B cell (primary cell): ENCODE results near the gene EHHADH. TPM values are rescaled to one million over a fixed set of nuclear protein-coding genes. Genes with fewer than 3 reads are reported as not detected.

Experiments
- ATAC-seq: fragments of 200-7000 bp; cut with Tn5 transposase; one replicate; pipeline ENCODE4 v1.10.0; 2021; ENCODE audit warnings: low read depth, mild to moderate bottlenecking, moderate number of reproducible peaks, moderate library complexity
- CTCF ChIA-PET: fragments of 350-600 bp; sonication (Branson Sonifier 250); formaldehyde crosslinking; loops from one replicate; lab custom pipeline; 2021; ENCODE audit warnings: antibody characterized with exemption, inconsistent platforms; lab: Charles Lee
- POLR2A ChIA-PET: fragments of 350-600 bp; sonication (Branson Sonifier 250); formaldehyde crosslinking; loops from one replicate; lab custom pipeline; 2021; ENCODE audit warnings: antibody characterized with exemption; lab: Charles Lee
- DNase-seq: peaks from one replicate; pipeline ENCODE4 v3.0.0; 2013
- H2AFZ ChIP-seq: 2 replicates; pipeline ENCODE4 v1.6.1; 2012; ENCODE audit warnings: mild to moderate bottlenecking, low read depth, low read length; ENCODE audit not compliant: insufficient read depth, poor library complexity, severe bottlenecking
- H3K27ac ChIP-seq, 2 donors: 1 replicate in 1 of 2; 2 replicates in 1 of 2; pipeline ENCODE4 v1.5.1; 2012 to 2013; ENCODE audit warnings: low read length in 2 of 2, mild to moderate bottlenecking in 2 of 2, moderate library complexity in 1 of 2
- H3K27me3 ChIP-seq, 4 experiments: fragments of 200-600 bp in 1 of 4; sonication (generic) in 1 of 4; replicated peaks in 1 of 4; 1 replicate in 2 of 4; 2 replicates in 2 of 4; pipeline versions ENCODE4 v1.6.1 to v1.7.0; 2013 to 2016; ENCODE audit warnings: low read length in 3 of 4, mild to moderate bottlenecking in 2 of 4, mixed read lengths in 1 of 4, moderate library complexity in 1 of 4; ENCODE audit not compliant: insufficient read depth in 4 of 4, control insufficient read depth in 3 of 4; ENCODE audit errors: control extremely low read depth in 1 of 4
- H3K36me3 ChIP-seq, 2 experiments: replicated peaks in 1 of 2; 1 replicate in 1 of 2; 2 replicates in 1 of 2; pipeline versions ENCODE4 v1.6.1 to v1.7.1; 2013; ENCODE audit warnings: low read length in 1 of 2; ENCODE audit not compliant: insufficient read depth in 2 of 2, control insufficient read depth in 1 of 2; ENCODE audit errors: control extremely low read depth in 1 of 2, extremely low read depth in 1 of 2
- H3K4me1 ChIP-seq, 2 donors: fragments of 200-600 bp in 1 of 2; sonication (generic) in 1 of 2; 1 replicate in 1 of 2; 2 replicates in 1 of 2; pipeline versions ENCODE4 v1.5.1 to v1.6.1; 2013 to 2017; ENCODE audit warnings: low read length in 2 of 2; ENCODE audit not compliant: control insufficient read depth in 2 of 2, insufficient read depth in 2 of 2
- H3K4me2 ChIP-seq: replicated peaks from 2 replicates; pipeline ENCODE3; 2012; ENCODE audit warnings: mild to moderate bottlenecking, low read depth, low read length; ENCODE audit not compliant: poor library complexity, severe bottlenecking
- H3K4me3 ChIP-seq, 5 experiments: fragments of 200-600 bp in 1 of 5; sonication (generic) in 1 of 5; 1 replicate in 3 of 5; 2 replicates in 2 of 5; pipeline versions ENCODE4 v1.5.1 to v1.7.0; 2011 to 2016; ENCODE audit warnings: low read length in 4 of 5, mild to moderate bottlenecking in 4 of 5, low read depth in 2 of 5, control low read depth in 1 of 5, moderate library complexity in 1 of 5; ENCODE audit not compliant: insufficient read depth in 1 of 5; ENCODE audit errors: control extremely low read depth in 1 of 5, extremely low read depth in 1 of 5
- H3K79me2 ChIP-seq: fragments of 200-600 bp; sonication (generic); one replicate; pipeline ENCODE4 v1.6.0; 2016; ENCODE audit warnings: low read length; ENCODE audit not compliant: control insufficient read depth, insufficient read depth
- H3K9ac ChIP-seq: fragments of 200-600 bp; sonication (generic); 2 replicates; pipeline ENCODE4 v1.6.1; 2017; ENCODE audit warnings: mild to moderate bottlenecking, low read length, moderate library complexity
- H3K9me3 ChIP-seq, 3 donors: one replicate each; pipeline versions ENCODE4 v1.6.1 to v1.7.1; 2013; ENCODE audit warnings: low read length in 2 of 3; ENCODE audit not compliant: control insufficient read depth in 2 of 3, insufficient read depth in 1 of 3; ENCODE audit errors: control extremely low read depth in 1 of 3
- H4K20me1 ChIP-seq: 2 replicates; pipeline ENCODE4 v1.6.0; 2012; ENCODE audit warnings: mild to moderate bottlenecking, low read length; ENCODE audit not compliant: insufficient read depth, control insufficient read depth, poor library complexity, severe bottlenecking
- H3K27ac Mint-ChIP-seq: one replicate; pipeline ENCODE4 v1.8.0; 2021; ENCODE audit warnings: mixed read lengths
- H3K27me3 Mint-ChIP-seq: one replicate; pipeline ENCODE4 v1.8.0; 2021; ENCODE audit warnings: mixed read lengths
- H3K4me1 Mint-ChIP-seq: one replicate; pipeline ENCODE4 v1.8.0; 2021; ENCODE audit warnings: mixed read lengths
- H3K4me3 Mint-ChIP-seq: one replicate; pipeline ENCODE4 v1.8.0; 2021; ENCODE audit warnings: mixed read lengths
- H3K9me3 Mint-ChIP-seq: one replicate; pipeline ENCODE4 v1.8.0; 2022; ENCODE audit warnings: mixed read lengths; ENCODE audit not compliant: insufficient read depth
- EZH2 ChIP-seq: IDR thresholded peaks from 2 replicates; pipeline ENCODE4 v1.6.1; 2012; ENCODE audit warnings: borderline replicate concordance, low read depth, mild to moderate bottlenecking, moderate library complexity, low read length; ENCODE audit not compliant: insufficient read depth, poor library complexity, severe bottlenecking
- WGBS: methylation state at CpG from one replicate; pipeline ENCODE4 v1.1.5; 2013; ENCODE audit warnings: missing lambda C conversion rate; ENCODE audit not compliant: insufficient coverage; 5-methylcytosine and 5-hydroxymethylcytosine counted together
- intact Hi-C: fragments of 100-400 bp; cut with micrococcal nuclease; formaldehyde crosslinking; loops from one replicate; pipeline ENCODE4 v1.10.0; 2022
- polyA plus RNA-seq: library from polyadenylated mRNA; depleted of rRNA; stranded (reverse); fragments of >200 nt; gene quantifications from 2 replicates; pipeline ENCODE4 v1.2.3, GENCODE V29; 2012
- total RNA-seq, 2 donors: library from RNA; stranded (reverse); fragments of 120-200 nt in 1 of 2; gene quantifications; 1 replicate in 1 of 2; 2 replicates in 1 of 2; pipeline versions ENCODE4 v1.2.3 to v1.2.4, GENCODE V29; 2013 to 2022
- TF ChIP-seq, protein P1 (sequence below): fragments of 200-600 bp; IDR thresholded peaks from one replicate; pipeline ENCODE4 v1.8.0; 2022; ENCODE audit warnings: antibody characterized with exemption, mild to moderate bottlenecking

EHHADH gene
- total and polyA plus RNA-seq, 2 donors (not counting 1 experiment from before 2014, with no cell fraction given): 0.30 to 1.4 TPM

DNA sequence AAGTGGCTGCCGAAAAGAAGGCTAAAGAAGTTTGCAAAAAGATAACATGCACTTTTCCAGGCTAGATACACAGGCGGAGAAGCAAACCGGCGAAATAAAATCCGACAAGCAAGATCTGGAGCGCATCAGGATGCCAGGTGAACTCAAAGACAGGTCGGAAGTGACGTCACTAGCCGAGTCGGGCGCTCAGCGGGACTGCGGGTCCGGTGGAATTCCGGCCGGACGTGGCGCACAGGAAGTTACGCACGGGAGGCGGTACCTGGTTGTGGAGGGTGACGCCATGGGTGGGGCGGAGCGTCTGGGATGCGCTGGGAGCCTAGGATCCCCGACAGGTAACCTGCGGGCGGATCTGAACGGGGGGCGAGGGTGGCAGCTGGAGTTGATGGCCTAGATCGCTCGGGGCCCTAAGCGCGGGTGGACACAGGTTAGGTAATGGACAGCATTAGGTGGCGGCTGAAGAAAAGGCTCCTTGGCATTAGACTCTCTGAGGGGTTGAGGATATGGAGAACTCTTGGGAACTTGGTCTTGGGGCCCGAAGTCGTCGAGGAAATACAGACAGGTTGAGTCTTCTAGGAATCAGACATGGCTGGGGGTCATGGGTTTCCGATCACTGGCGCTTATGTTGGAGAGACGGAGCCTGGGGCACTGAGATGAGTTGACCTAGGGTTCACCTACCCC is 29.0 kb upstream of the EHHADH start:
- Mint-ChIP-seq H3K4me1 (peaks cover 21% of the 10 kb centered on the region), H3K27ac (peak overlapping the region; percentile 92), H3K9me3 (no peaks in the 10 kb centered on the region), H3K27me3 (peaks cover 23% of the 10 kb centered on the region), H3K4me3 (peak overlapping the region; percentile 90)
- ATAC-seq (peak; percentile 99), DNase-seq (peak; percentile 96)
- CTCF ChIA-PET: no interaction called here
- intact Hi-C loops: loop anchor here (5.0 kb wide), 2 partner anchors 571 to 654 kb away; partner anchors contain the start of genes MAGEF1 and TRA2B
- Histone ChIP-seq H3K9ac (peak overlapping the region; percentile 69), H3K4me2 (peak overlapping the region; percentile 79), H3K9me3 (peaks cover 0 to 8% (median 2%) of the 10 kb centered on the region in 3 donors), H3K4me1 (peaks cover 14 to 15% of the 10 kb centered on the region in 2 donors), H3K4me3 (peak overlapping the region; percentile 68 to 79 (median 77)), H4K20me1 (no peaks in the 10 kb centered on the region), H2AFZ (peak overlapping the region; percentile 91), H3K36me3 (no peaks in the 10 kb centered on the region), H3K27ac (peak overlapping the region; percentile 54 to 61), H3K79me2 (peaks cover 6% of the 10 kb centered on the region), H3K27me3 (peaks cover 0 to 8% (median 4%) of the 10 kb centered on the region in 4 experiments)
- TF ChIP-seq EZH2: no peak
- TF ChIP-seq, protein P1, sequence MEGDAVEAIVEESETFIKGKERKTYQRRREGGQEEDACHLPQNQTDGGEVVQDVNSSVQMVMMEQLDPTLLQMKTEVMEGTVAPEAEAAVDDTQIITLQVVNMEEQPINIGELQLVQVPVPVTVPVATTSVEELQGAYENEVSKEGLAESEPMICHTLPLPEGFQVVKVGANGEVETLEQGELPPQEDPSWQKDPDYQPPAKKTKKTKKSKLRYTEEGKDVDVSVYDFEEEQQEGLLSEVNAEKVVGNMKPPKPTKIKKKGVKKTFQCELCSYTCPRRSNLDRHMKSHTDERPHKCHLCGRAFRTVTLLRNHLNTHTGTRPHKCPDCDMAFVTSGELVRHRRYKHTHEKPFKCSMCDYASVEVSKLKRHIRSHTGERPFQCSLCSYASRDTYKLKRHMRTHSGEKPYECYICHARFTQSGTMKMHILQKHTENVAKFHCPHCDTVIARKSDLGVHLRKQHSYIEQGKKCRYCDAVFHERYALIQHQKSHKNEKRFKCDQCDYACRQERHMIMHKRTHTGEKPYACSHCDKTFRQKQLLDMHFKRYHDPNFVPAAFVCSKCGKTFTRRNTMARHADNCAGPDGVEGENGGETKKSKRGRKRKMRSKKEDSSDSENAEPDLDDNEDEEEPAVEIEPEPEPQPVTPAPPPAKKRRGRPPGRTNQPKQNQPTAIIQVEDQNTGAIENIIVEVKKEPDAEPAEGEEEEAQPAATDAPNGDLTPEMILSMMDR: no peak
- POLR2A ChIA-PET: no interaction called here
- WGBS: 9% methylated on average over 41 of the region's 41 CpGs
